SW 1271 (cell line): ENCODE data around the gene AATK.

Source experiments
- DNase-seq, 2 experiments: peaks; one replicate each; lab custom pipeline; 2025; lab: John Stamatoyannopoulos, UW

Gene AATK

GRCh38 chr17:81127526-81128177, 38.4 kb downstream of the AATK start:
- no peak for DNase-seq

- DNase-seq = no peak
These were observed 38.9 kb downstream of the AATK start for GRCh38 chr17:81127133-81127455.

DNA sequence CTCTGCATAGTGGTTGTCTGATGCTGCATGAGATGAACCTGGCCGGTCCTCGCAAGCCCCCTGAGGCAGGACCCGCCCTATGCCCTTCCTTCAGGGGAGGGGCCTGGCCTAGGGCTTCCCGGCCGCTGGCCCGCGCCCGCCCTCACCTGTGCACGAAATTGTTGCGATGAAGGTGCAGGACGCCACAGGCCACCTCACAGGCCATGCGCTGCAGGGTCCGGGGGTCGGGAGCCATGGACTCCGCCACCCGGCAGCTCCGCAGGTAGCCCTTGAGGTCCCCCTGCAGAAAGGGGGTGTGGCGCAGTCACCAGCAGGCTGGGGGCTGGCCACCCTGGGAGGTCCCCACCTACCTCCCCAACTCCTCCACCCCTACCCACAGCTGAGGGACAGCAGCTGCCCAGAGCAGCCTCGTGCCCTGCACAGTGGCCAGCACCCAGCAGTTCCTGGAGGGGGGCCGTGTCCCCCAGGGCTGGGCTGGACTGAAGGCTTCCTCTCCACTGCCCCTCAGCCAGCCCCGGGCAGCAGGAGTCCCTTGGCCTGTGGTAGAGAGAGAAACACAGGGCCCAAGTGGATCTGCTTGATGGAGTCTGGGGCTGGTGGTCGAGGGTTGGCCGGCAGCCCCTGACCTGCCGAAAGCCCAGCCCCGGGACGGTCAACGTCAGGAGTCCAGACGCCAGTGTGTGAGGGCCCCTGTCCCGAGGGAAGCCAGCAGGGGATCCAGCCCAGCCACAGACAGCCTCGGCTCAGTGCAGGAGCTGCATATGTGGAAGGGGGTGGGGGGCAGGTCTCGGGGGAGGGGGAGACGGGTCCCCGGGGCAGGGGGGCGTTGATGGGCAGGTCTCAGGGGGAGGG, 39.5 kb downstream of the AATK start:
- no peak for DNase-seq

DNA sequence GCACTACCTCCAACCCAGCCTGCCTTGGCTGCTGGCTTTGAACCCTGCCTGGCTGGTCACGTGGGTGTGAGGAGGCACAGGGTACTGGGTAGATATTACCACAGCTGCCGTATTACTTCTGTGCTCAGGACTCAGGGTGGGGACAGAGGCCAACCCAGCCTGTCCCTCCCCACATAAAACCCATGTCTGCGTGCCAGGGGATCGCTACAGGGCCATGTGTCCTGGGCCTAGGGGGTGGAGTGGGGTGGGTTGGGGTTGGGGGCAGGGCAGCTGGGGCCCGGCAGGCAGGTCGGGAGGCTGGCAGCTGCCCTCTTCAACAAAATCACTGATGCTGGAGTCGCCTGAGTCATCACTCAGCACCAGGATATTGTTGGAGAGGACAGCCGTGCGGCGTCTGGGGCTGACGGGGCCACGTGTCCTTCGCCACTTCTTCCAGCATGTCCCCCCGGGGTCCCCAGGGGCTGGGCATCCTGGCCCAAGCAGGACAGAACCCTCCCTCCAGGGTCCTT, 40.4 kb downstream of the AATK start:
- DNase-seq = no peak

DNA sequence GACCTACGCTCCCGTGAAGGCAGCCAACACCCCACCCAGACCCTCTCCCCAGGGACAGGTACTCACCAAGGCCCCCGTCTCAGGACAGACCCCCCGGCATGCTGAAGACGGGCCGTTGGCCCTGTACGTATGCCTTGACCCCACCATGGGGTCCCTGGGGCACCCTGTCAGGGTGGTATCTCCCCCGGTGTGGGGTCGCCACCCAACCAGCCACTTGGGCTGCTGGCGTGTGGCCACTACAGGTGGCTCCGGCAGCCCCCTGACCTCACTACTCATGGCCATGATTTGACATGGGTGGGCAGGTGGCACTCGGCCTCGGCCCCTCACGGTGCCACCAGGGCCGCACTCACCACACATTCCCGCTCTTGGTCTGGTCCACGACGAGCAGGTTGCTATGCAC, 41.6 kb downstream of the AATK start:
- DNase-seq = no peak

- DNase-seq = no peak
These were observed 42.7 kb downstream of the AATK start for GRCh38 chr17:81123052-81124048.

- no peak for DNase-seq
These were observed 43.9 kb downstream of the AATK start for GRCh38 chr17:81121841-81122733.

DNA sequence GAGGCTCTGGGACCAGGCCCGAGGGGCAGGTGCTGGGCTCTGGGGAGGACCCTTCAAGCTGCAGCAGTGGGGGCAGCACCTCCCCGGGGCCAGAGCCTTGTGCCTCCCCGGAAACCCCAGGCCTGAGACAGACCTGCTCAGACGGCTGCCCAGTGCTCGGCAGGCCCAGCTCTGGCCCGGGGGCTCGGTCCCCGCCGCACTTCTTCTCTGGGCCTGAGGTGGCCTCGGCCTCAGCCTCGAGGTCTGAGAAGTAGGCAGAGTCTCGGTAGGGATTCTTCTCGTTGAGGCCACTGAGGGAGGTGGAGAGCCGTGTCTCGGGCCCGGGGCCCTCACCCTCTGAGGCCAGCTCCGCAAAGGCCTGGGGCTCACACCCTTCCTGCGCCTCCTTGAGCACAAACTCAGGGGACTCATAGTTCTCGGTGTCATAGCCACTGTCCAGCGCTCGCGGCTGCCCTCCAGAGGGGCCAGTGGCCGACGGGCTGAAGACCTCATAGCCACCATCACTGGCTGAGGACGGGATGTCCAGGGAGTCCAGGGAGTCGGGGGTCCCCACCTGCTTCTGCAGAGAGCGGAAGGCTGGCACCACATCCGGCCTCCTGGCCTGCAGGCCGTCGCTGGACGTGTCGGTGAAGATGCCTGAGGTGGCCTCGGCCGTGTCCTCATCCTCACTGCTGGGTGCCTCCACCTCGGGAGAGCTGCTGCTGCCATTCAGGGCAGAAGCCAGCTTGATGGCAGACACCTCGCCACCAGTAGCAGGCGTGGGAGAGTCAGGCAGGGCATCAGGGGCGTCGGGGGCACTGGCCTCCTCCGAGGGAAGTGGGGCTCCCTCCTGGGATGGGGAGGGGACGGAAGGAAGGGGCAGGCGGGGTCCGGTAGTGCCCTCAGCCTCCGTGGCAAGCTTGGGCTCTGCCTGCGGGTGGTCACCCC, 45.1 kb downstream of the AATK start:
- DNase-seq = no peak

- DNase-seq = no peak
These were observed 45.9 kb downstream of the AATK start for GRCh38 chr17:81120149-81120484.

DNA sequence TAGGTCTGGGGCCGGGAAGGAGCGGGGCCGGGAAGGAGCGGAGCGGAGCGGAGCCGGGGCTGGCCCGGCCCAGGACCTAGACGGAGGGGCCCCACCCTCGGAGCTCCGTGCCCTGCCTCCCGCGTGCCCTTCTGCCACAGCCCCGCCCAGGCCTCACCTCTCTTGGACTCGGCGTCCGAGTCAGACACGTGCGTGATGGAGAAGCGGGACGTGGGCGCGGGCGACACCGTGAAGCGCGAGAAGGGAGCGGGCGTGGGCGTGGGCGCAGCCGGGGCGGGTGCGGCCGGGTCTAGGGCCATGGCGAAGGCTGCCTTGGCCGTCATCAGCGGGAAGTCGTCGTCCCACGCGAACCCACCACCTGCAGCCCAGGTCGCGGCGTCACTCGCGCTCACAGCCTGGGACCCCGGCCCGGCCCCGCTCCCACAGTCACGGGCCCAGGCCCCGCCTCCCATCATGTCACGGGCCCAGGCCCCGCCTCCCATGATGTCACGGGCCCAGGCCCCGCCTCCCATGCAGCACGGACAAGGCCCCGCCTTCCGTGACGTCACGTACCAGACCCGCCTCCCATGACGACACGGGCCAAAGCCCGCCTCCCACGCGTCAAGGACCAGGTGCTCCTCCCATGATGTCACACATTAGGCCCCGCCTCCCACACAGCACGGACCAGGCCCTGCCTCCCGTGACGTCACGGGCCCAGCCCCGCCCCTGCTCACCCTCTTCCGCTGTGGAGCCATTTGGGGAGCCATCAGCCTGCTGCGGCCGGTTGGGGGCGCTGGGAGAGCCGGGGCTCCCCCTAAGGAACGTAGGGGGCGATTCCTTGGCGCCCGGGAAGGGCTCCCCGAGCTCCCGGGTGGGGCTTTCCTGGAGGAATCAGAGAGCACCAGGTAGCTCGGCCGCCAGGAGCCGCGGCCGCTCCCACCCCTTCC, 46.5 kb downstream of the AATK start:
- peak; percentile 72 to 86 for DNase-seq

GRCh38 chr17:81118308-81119221, 47.5 kb downstream of the AATK start:
- no peak for DNase-seq

GRCh38 chr17:81117672-81118198, 48.3 kb downstream of the AATK start:
- no peak for DNase-seq

GRCh38 chr17:81116704-81117103, 49.3 kb downstream of the AATK start:
- DNase-seq = no peak

DNA sequence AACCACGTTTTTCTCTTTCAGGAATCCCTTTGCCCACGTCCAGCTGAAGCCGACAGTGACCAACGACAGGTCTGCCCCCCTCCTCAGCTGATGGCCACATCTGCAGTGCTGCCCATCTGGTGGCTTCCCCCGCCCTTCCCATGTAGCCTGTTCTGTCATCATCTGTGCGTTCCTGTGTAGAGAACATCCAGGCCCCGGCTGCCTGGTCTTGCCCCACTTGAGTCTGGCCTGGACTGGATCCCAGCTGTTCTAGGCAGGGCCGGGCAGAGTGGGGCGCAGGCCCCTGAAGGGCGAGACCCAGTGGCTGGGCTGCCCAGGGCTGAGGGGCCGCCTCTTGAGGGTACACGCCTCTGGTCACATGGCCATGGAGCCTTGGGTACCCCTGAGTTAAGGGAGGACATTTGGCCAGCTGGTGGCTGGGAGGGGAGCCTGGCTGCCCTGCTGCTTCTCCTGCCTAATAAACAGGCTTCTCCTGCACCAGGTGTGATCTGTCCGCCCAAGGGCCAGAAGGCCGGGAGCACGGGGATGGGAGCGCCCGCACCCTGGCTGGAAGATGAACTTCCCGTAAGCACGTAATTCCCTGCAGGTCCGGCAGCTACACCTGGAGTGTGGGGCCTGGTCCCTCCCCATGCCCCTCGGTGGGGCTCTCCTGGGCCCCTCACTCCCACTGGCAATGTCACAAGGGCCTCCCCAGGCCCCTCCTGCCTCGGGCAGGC, 50.1 kb downstream of the AATK start:
- no peak for DNase-seq

DNA sequence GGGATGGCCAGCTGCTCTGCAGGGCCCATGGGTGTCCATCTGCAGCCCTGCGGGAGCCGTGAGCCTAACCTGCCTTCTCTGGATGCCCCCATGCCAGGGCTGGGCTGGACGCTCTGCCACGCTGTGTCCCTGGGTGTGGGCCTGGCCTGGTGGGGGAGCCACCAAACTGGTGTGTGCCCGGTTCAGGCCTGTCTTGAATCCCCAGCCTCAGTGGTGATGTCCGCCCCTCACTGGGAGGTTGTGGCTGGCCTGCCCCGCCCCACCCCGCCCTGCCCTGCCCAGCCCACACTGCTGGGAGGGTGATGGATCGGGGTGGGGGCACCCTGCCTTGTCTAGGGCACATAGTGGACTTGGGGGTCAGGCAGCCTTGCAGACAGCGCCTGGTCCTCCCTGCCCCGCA, 50.8 kb downstream of the AATK start:
- no peak for DNase-seq

DNA sequence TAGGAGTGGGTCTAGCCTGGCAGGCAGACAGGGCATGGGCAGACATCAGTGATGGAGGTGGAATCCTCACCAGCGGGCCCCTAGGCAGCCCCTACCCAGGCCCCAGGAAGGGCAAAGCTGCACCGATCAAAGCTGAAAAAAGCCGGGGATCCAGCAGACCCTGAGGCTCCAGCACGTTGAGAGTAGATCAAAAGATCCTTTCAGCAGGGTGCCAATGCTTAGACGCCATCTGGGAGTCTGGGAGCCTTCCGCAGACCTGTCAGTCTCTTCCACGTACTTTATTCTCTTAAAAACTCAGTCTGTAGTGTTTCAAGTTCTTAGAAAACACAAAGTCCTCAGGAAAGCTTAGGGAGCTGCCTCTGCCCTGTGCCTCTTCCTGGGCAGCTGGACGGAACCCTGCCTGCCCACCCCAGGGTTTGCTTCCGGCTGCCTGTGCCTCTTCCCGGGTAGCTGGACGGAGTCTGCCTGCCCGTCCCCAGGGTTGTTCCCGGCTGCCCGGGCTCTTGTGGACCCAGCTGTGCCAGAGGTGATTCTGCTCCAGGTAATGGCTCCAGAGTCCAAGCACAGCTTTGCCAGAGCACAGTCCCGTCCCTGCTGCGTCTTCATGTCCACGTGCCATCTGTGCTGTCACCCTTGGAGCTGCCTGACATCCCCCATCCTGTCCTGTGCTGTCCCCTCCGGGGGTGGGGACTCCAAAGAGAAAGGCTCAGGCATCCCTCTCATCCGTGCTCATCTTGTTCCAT, 51.5 kb downstream of the AATK start:
- no peak for DNase-seq
